Endothelial cell of umbilical vein (primary cell): ENCODE measurements around the gene LRP1B. TPM values are rescaled to one million over a fixed set of nuclear protein-coding genes. Genes with fewer than 3 reads are reported as not detected.

Source experiments
- BruUV-seq: library from RNA; stranded (reverse); fragments of 400-500 nt; replicated peaks from 2 replicates; lab custom pipeline; 2021; lab: Mats Ljungman, UMichigan
- CTCF ChIA-PET: fragments of 300-600, 350-600 bp; sonication (Branson Sonifier 250); formaldehyde crosslinking; loops from one replicate; lab custom pipeline; 2021; ENCODE audit warnings: antibody characterized with exemption, inconsistent platforms; lab: Charles Lee
- POLR2A ChIA-PET: fragments of 300-600, 350-600 bp; sonication (Branson Sonifier 250); formaldehyde crosslinking; loops from one replicate; lab custom pipeline; 2021; ENCODE audit warnings: antibody characterized with exemption, inconsistent platforms; lab: Charles Lee
- DNase-seq: peaks from one replicate; pipeline ENCODE4 v3.0.0-alpha.2; 2011; ENCODE audit warnings: low read depth, low spot score
- FAIRE-seq: peaks from 2 replicates; lab custom pipeline; 2011; peaks lifted over from hg19 to GRCh38; lab: Jason Lieb, UNC
- H2AFZ ChIP-seq: 2 replicates; pipeline ENCODE4 v1.6.0; 2012; ENCODE audit warnings: low read depth, low read length, control low read depth, inconsistent platforms
- H3K27ac ChIP-seq: 2 replicates; pipeline ENCODE4 v1.5.1; 2011; ENCODE audit warnings: low read depth, mild to moderate bottlenecking, control low read depth, low read length, moderate library complexity; ENCODE audit not compliant: insufficient read depth
- H3K27me3 ChIP-seq, 2 experiments: 2 replicates each; pipeline versions ENCODE4 v1.6.0 to v1.6.1; 2011; ENCODE audit warnings: low read length in 2 of 2, mixed read lengths in 1 of 2; ENCODE audit not compliant: control insufficient read depth in 2 of 2, insufficient read depth in 2 of 2
- H3K36me3 ChIP-seq, 2 experiments: 2 replicates in 1 of 2; 3 replicates in 1 of 2; pipeline ENCODE4 v1.5.1; 2011; ENCODE audit warnings: low read length in 2 of 2, mild to moderate bottlenecking in 1 of 2, moderate library complexity in 1 of 2; ENCODE audit not compliant: control insufficient read depth in 2 of 2, insufficient read depth in 2 of 2; ENCODE audit errors: extremely low read depth in 1 of 2
- H3K4me1 ChIP-seq: 3 replicates; pipeline ENCODE4 v1.5.1; 2011; ENCODE audit warnings: mild to moderate bottlenecking, low read length; ENCODE audit not compliant: control insufficient read depth, insufficient read depth; ENCODE audit errors: extremely low read depth
- H3K4me2 ChIP-seq: 2 replicates; pipeline ENCODE4 v1.6.1; 2011; ENCODE audit warnings: low read length, control low read depth, mixed read lengths; ENCODE audit not compliant: insufficient read depth
- H3K4me3 ChIP-seq, 3 experiments: fragments of 200-600 bp in 1 of 3; sonication (generic), shearing (Covaris generic) in 1 of 3; replicated peaks in 1 of 3; 2 replicates each; pipeline ENCODE4 v1.5.1; 2011 to 2016; ENCODE audit warnings: control low read depth in 3 of 3, low read length in 3 of 3, mild to moderate bottlenecking in 2 of 3, inconsistent platforms in 1 of 3, low read depth in 1 of 3, moderate library complexity in 1 of 3; ENCODE audit not compliant: insufficient read depth in 1 of 3
- H3K79me2 ChIP-seq: 2 replicates; pipeline ENCODE4 v1.6.0; 2012; ENCODE audit warnings: low read length, inconsistent platforms; ENCODE audit not compliant: control insufficient read depth, insufficient read depth
- H3K9ac ChIP-seq: replicated peaks from 2 replicates; pipeline ENCODE3; 2011; ENCODE audit warnings: low read length, control low read depth; ENCODE audit not compliant: insufficient read depth; ENCODE audit errors: extremely low read depth
- H3K9me1 ChIP-seq: replicated peaks from 3 replicates; pipeline ENCODE4 v1.6.0; 2011; ENCODE audit warnings: mild to moderate bottlenecking, low read length; ENCODE audit not compliant: control insufficient read depth, insufficient read depth; ENCODE audit errors: extremely low read depth
- H3K9me3 ChIP-seq: replicated peaks from 2 replicates; pipeline ENCODE4 v1.5.1; 2012; ENCODE audit warnings: low read length, inconsistent platforms; ENCODE audit not compliant: control insufficient read depth, insufficient read depth
- H4K20me1 ChIP-seq: replicated peaks from 2 replicates; pipeline ENCODE3; 2011; ENCODE audit warnings: mild to moderate bottlenecking, low read length; ENCODE audit not compliant: control insufficient read depth, insufficient read depth; ENCODE audit errors: extremely low read depth
- FOS ChIP-seq: IDR thresholded peaks from 2 replicates; pipeline ENCODE4 v1.6.1; 2011; ENCODE audit warnings: mild to moderate bottlenecking, low read length, moderate library complexity, borderline replicate concordance; ENCODE audit not compliant: insufficient read depth
- GATA2 ChIP-seq: IDR thresholded peaks from 2 replicates; pipeline ENCODE4 v1.7.0; 2011; ENCODE audit warnings: low read depth, mild to moderate bottlenecking, moderate library complexity, mixed read lengths, low read length; ENCODE audit not compliant: insufficient read length, insufficient read depth
- MAX ChIP-seq: IDR thresholded peaks from 2 replicates; pipeline ENCODE4 v1.6.1; 2011; ENCODE audit not compliant: insufficient read depth, insufficient read length
- POLR2A ChIP-seq: IDR thresholded peaks from 2 replicates; pipeline ENCODE4 v1.6.1; 2012; ENCODE audit warnings: low read depth, mild to moderate bottlenecking, control low read depth, low read length
- POLR2AphosphoS5 ChIP-seq: IDR thresholded peaks from 2 replicates; pipeline ENCODE4 v1.6.1; 2012; ENCODE audit warnings: low read depth, mild to moderate bottlenecking, control low read depth, low read length, moderate library complexity; ENCODE audit not compliant: insufficient read depth
- dilution Hi-C: fragments of 300-500 bp; cut with MboI; formaldehyde crosslinking; loops from one replicate; pipeline ENCODE4 v1.15.0; 2019; ENCODE audit warnings: low sequenced_read_pairs; ENCODE audit not compliant: extremely low pct_ligation_motif_present
- intact Hi-C: fragments of 100-400 bp; cut with micrococcal nuclease; formaldehyde crosslinking; loops from one replicate; pipeline ENCODE4 v1.10.0; 2022
- polyA plus RNA-seq, 4 experiments: library from polyadenylated mRNA; depleted of rRNA in 3 of 4; stranded (reverse) in 3 of 4; unstranded in 1 of 4; fragments of >200 nt; gene quantifications; 2 replicates each; pipeline versions ENCODE4 v1.2.1 to v1.2.3, GENCODE V29; 2011 to 2012; ENCODE audit warnings: missing spikeins in 1 of 4
- total RNA-seq: library from RNA; stranded (reverse); gene quantifications from 2 replicates; pipeline ENCODE4 v1.2.3, GENCODE V29; 2021

Gene LRP1B
- total and polyA plus RNA-seq, 2 donors (not counting 3 experiments of a cell fraction or from before 2014, with no cell fraction given) = 0.03 to 0.07 TPM

DNA sequence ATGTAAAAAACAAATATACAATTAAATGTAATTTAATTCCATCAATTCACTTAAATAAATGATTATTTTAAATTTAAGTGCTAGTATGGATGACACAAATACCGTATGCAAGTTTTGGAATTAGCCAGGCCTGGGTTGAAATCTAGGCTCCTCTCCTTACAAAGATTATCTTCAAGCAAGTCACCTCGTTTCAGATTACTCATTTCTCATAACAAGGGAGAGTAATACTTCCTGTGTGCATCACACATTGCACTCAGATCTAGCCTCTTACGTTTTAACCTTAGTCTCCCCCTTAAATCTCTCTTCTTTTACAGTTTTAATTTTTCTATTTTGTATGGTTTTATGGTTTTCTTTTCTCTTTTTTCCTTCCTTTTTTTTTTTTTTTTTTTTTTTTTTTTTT, 1874.7 kb downstream of the LRP1B start:
- TF ChIP-seq GATA2 (no peak), FOS (peak; percentile 9), MAX (no peak)
- FAIRE-seq = no peak

GRCh38 chr2:140249821-140250220, 1881.0 kb downstream of the LRP1B start:
- intact Hi-C loops = no loop called here
- ChIA-PET POLR2A (no interaction called here), CTCF (no interaction called here)

More for the DNA sequence above, 1874.7 kb downstream of the LRP1B start:
- Histone ChIP-seq H3K9ac (no peak overlapping the region), H3K9me3 (no peaks in the 10 kb centered on the region), H3K4me2 (no peak overlapping the region), H4K20me1 (no peaks in the 10 kb centered on the region), H3K27me3 (no peaks in the 10 kb centered on the region), H3K27ac (no peak overlapping the region), H2AFZ (no peak overlapping the region), H3K9me1 (no peaks in the 10 kb centered on the region), H3K4me1 (no peaks in the 10 kb centered on the region), H3K4me3 (no peak overlapping the region), H3K79me2 (no peaks in the 10 kb centered on the region), H3K36me3 (no peaks in the 10 kb centered on the region)
- ChIA-PET CTCF (no interaction called here), POLR2A (no interaction called here)
- BruUV-seq = no TSS peak
- intact Hi-C loops = no loop called here
- DNase-seq = no peak
- dilution Hi-C loops = no loop called here

More at GRCh38 chr2:140249821-140250220, 1881.0 kb downstream of the LRP1B start:
- H2AFZ ChIP-seq = no peak overlapping the region
- no peak overlapping the region for H3K9ac ChIP-seq
- TF ChIP-seq GATA2 (no peak), POLR2A (no peak), POLR2AphosphoS5 (no peak)
- FAIRE-seq = no peak
- no peaks in the 10 kb centered on the region for H4K20me1 ChIP-seq
- no peaks in the 10 kb centered on the region for H3K4me1 ChIP-seq
- DNase-seq = no peak
- no peaks in the 10 kb centered on the region for H3K9me3 ChIP-seq
- no peak overlapping the region for H3K27ac ChIP-seq
- no TSS peak for BruUV-seq
- no peak overlapping the region for H3K4me3 ChIP-seq
- no peaks in the 10 kb centered on the region for H3K36me3 ChIP-seq
- no peaks in the 10 kb centered on the region for H3K79me2 ChIP-seq
- H3K9me1 ChIP-seq = no peaks in the 10 kb centered on the region
- H3K27me3 ChIP-seq = no peaks in the 10 kb centered on the region
- H3K4me2 ChIP-seq = no peak overlapping the region
- dilution Hi-C loops = no loop called here
